WERI-Rb-1 (cell line): ENCODE data around the gene PTPRN2.

Experiments used
- DNase-seq: peaks from one replicate; pipeline ENCODE4 v3.0.0-alpha.2; 2020
- H3K27ac ChIP-seq: fragments of 250-450 bp; sonication (Bioruptor Pico); 2 replicates; pipeline ENCODE4 v1.5.1; 2020; ENCODE audit warnings: mild to moderate bottlenecking, moderate library complexity
- H3K27me3 ChIP-seq: fragments of 250-450 bp; sonication (Bioruptor Pico); 2 replicates; pipeline ENCODE4 v1.5.1; 2021; ENCODE audit warnings: mild to moderate bottlenecking, low read depth, moderate library complexity; ENCODE audit not compliant: insufficient read depth, severe bottlenecking
- H3K36me3 ChIP-seq: fragments of 250-450 bp; sonication (Bioruptor Pico); 2 replicates; pipeline ENCODE4 v1.5.1; 2020; ENCODE audit warnings: mild to moderate bottlenecking, moderate library complexity
- H3K4me3 ChIP-seq: 2 replicates; pipeline ENCODE4 v1.5.1; 2011; ENCODE audit warnings: low read depth, mild to moderate bottlenecking, control low read depth, low read length
- H3K9me3 ChIP-seq: fragments of 250-450 bp; sonication (Bioruptor Pico); 2 replicates; pipeline ENCODE4 v1.5.1; 2021; ENCODE audit warnings: mild to moderate bottlenecking, moderate library complexity; ENCODE audit not compliant: severe bottlenecking
- TF ChIP-seq, protein P1 (sequence below): IDR thresholded peaks from 2 replicates; pipeline ENCODE4 v1.5.1; 2011; ENCODE audit warnings: low read depth, mild to moderate bottlenecking, control low read depth, inconsistent platforms, low read length

PTPRN2 gene

DNA sequence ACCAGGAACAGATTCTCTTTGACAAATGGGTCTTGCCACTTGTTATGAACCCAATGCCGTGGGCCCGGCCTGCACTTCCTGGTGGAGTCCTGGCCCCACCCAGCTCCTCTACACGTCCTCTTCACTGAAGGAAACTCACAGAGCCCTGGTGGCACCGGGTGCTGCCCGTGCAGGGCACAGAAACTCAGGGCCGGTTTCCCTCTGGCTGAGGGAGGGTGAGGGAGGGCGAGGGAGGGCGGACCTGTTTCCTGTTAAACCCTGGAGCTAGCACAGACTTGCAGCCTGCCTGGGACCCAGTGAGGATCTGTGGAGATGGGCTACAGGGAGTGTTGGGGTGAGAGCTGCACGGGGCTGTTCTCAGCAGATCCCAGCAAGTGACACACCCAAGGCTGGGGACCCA is 596.3 kb downstream of the PTPRN2 start:
- no peak for DNase-seq
- H3K9me3 ChIP-seq: no peaks in the 10 kb centered on the region
- H3K27ac ChIP-seq: no peak overlapping the region
- H3K27me3 ChIP-seq: no peaks in the 10 kb centered on the region
- H3K36me3 ChIP-seq: no peaks in the 10 kb centered on the region
- no peak overlapping the region for H3K4me3 ChIP-seq
- TF ChIP-seq, protein P1, sequence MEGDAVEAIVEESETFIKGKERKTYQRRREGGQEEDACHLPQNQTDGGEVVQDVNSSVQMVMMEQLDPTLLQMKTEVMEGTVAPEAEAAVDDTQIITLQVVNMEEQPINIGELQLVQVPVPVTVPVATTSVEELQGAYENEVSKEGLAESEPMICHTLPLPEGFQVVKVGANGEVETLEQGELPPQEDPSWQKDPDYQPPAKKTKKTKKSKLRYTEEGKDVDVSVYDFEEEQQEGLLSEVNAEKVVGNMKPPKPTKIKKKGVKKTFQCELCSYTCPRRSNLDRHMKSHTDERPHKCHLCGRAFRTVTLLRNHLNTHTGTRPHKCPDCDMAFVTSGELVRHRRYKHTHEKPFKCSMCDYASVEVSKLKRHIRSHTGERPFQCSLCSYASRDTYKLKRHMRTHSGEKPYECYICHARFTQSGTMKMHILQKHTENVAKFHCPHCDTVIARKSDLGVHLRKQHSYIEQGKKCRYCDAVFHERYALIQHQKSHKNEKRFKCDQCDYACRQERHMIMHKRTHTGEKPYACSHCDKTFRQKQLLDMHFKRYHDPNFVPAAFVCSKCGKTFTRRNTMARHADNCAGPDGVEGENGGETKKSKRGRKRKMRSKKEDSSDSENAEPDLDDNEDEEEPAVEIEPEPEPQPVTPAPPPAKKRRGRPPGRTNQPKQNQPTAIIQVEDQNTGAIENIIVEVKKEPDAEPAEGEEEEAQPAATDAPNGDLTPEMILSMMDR: no peak

DNA sequence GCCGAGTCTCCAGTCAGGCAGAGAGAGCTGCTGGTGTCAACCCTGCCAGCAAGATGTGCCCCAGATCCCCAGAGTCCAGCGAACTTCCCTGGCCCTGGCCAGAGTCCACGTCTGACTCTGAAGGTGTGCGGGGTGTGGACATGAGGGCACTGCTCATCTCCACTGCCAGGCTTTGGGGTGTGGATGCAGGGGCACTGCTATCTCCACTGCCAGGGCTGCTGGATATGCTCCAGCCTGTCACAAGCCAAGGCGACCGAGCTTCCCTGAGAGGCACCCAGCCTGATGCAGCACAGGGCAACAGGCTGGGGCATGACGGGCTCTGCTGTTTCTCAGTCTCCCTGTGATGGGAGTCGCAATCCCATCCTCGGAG is 596.8 kb downstream of the PTPRN2 start:
- TF ChIP-seq, protein P1: no peak
- Histone ChIP-seq H3K27me3 (no peaks in the 10 kb centered on the region), H3K27ac (no peak overlapping the region), H3K9me3 (no peaks in the 10 kb centered on the region), H3K36me3 (no peaks in the 10 kb centered on the region), H3K4me3 (no peak overlapping the region)
- no peak for DNase-seq

DNA sequence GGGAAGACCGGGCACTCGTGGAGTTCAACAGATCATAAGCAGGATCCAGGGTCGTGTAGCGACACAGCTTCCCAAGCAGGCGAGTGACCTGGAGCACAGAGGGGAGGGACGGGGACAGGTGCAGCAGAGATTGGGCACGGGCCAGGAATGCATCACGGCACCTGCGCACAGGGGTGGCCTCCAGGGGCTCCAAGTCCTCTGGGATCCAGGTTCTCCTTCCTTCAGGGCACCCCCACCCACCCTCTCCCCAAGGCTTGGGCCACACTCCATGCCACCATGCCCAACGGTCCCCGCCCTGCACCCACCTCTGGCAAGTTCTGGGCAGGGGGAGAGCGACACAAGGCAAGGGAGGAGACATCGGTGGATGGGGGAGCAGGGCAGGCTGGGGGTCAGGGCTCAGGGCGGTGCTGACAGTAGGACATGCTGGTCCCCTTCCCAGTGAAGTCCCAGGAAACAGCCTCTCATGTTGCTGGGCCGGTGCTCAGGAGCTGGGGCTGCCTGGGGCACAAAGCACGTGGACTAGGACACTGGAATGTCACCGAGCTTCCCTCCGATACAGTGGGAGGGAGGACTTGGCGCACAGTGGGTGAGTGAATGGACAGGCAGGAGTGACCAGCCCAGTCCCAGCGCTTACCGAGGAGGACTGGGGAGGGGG is 597.3 kb downstream of the PTPRN2 start:
- TF ChIP-seq, protein P1: no peak
- no peak overlapping the region for H3K27ac ChIP-seq
- no peaks in the 10 kb centered on the region for H3K9me3 ChIP-seq
- no peak overlapping the region for H3K4me3 ChIP-seq
- H3K36me3 ChIP-seq: no peaks in the 10 kb centered on the region
- H3K27me3 ChIP-seq: no peaks in the 10 kb centered on the region
- no peak for DNase-seq

DNA sequence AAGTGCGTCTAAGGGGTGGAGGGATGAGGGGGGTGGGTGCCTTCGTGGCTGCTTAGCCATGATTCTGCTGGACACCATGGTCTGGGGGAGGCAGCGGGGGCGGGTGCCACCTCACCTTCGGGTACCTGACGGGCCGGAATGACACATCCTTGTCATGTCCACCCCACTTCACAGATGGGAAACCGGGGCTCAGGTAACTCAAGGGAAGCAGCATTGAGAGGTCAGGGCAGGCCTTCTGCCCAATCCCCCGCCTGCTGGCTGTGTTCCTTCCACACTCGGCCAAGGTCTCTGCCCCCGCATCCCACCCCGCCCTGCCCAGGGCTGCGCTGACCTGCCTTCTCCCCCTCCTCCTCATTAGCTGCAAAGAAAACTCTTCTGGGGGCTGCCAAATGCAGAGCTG is 598.0 kb downstream of the PTPRN2 start:
- Histone ChIP-seq H3K36me3 (no peaks in the 10 kb centered on the region), H3K9me3 (no peaks in the 10 kb centered on the region), H3K27me3 (no peaks in the 10 kb centered on the region), H3K4me3 (no peak overlapping the region), H3K27ac (no peak overlapping the region)
- no peak for DNase-seq
- TF ChIP-seq, protein P1: no peak

GRCh38 chr7:157987906-157988305 is 599.7 kb downstream of the PTPRN2 start:
- Histone ChIP-seq H3K9me3 (no peaks in the 10 kb centered on the region), H3K4me3 (no peak overlapping the region), H3K27ac (no peak overlapping the region), H3K36me3 (no peaks in the 10 kb centered on the region), H3K27me3 (no peaks in the 10 kb centered on the region)
- TF ChIP-seq, protein P1: no peak
- no peak for DNase-seq

- H3K27ac ChIP-seq: no peak overlapping the region
- no peak overlapping the region for H3K4me3 ChIP-seq
- TF ChIP-seq, protein P1: no peak
- H3K9me3 ChIP-seq: no peaks in the 10 kb centered on the region
- no peaks in the 10 kb centered on the region for H3K36me3 ChIP-seq
- no peaks in the 10 kb centered on the region for H3K27me3 ChIP-seq
- no peak for DNase-seq
Observed at GRCh38 chr7:157986051-157986450, 601.6 kb downstream of the PTPRN2 start.
